Suprapubic skin (tissue), 3 donors: Measurements from ENCODE around the gene CACNA1H.

ENCODE experiments used
- POLR2A ChIP-seq, 2 donors: fragments of 450-650 bp; IDR thresholded peaks; one replicate each; pipeline ENCODE4 v1.6.1; 2017; ENCODE audit warnings: antibody characterized with exemption in 2 of 2, mild to moderate bottlenecking in 2 of 2, moderate library complexity in 2 of 2
- TF ChIP-seq, protein P1 (sequence below), 2 donors: fragments of 200-600 bp in 1 of 2; fragments of 450-650 bp in 1 of 2; sonication (generic) in 1 of 2; IDR thresholded peaks; one replicate each; pipeline ENCODE4 v1.5.1; 2016 to 2019; ENCODE audit warnings: antibody characterized with exemption in 2 of 2, mild to moderate bottlenecking in 1 of 2, moderate library complexity in 1 of 2

GRCh38 chr16:1271380-1271723 is 118.4 kb downstream of the CACNA1H start:
- TF ChIP-seq POLR2A (IDR thresholded peaks at IDR 0.05): no peak
- TF ChIP-seq, protein P1, sequence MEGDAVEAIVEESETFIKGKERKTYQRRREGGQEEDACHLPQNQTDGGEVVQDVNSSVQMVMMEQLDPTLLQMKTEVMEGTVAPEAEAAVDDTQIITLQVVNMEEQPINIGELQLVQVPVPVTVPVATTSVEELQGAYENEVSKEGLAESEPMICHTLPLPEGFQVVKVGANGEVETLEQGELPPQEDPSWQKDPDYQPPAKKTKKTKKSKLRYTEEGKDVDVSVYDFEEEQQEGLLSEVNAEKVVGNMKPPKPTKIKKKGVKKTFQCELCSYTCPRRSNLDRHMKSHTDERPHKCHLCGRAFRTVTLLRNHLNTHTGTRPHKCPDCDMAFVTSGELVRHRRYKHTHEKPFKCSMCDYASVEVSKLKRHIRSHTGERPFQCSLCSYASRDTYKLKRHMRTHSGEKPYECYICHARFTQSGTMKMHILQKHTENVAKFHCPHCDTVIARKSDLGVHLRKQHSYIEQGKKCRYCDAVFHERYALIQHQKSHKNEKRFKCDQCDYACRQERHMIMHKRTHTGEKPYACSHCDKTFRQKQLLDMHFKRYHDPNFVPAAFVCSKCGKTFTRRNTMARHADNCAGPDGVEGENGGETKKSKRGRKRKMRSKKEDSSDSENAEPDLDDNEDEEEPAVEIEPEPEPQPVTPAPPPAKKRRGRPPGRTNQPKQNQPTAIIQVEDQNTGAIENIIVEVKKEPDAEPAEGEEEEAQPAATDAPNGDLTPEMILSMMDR (IDR thresholded peaks at IDR 0.05): no peak
